Stimulated activated CD8-positive, alpha-beta memory T cell treated with anti-CD3 and anti-CD28 coated beads, Interleukin-4, amount 100 ng/mL, for 1 hour (primary cell): ENCODE results near the gene NYNRIN.
"Not testable (repeated sequence)": the region's sequence is repeated elsewhere in the genome, so short reads cannot be mapped to it uniquely, and the experiment has no call there.

Experiments used
- DNase-seq, 2 donors: peaks; one replicate each; pipeline ENCODE4 v3.0.0-alpha.2; 2020; ENCODE audit warnings: low read depth in 2 of 2, low spot score in 1 of 2

The NYNRIN gene

GRCh38 chr14:24398653-24399446, at the start of gene NYNRIN:
Gene NYNRIN, plus strand, starts transcription at chr14:24399003. Its CDS starts 244 bp downstream, at chr14:24399247.
- no peak for DNase-seq

GRCh38 chr14:24349742-24350141, 49.1 kb upstream of the NYNRIN start:
- no peak for DNase-seq

- no peak for DNase-seq
Observed at GRCh38 chr14:24351517-24351916, 47.3 kb upstream of the NYNRIN start.

- DNase-seq: no peak
Observed at GRCh38 chr14:24353559-24354481, 45.0 kb upstream of the NYNRIN start.

GRCh38 chr14:24354482-24354825, 44.3 kb upstream of the NYNRIN start:
- DNase-seq: not testable (repeated sequence)

GRCh38 chr14:24355009-24355408, 43.8 kb upstream of the NYNRIN start:
- no peak for DNase-seq

- DNase-seq: no peak
Observed at GRCh38 chr14:24356208-24356607, 42.6 kb upstream of the NYNRIN start.

GRCh38 chr14:24360281-24360680, 38.5 kb upstream of the NYNRIN start:
- no peak for DNase-seq

- DNase-seq: no peak
Observed at GRCh38 chr14:24361326-24361725, 37.5 kb upstream of the NYNRIN start.

- no peak for DNase-seq
Observed at GRCh38 chr14:24362241-24362960, 36.4 kb upstream of the NYNRIN start.

GRCh38 chr14:24363401-24363800, 35.4 kb upstream of the NYNRIN start:
- DNase-seq: no peak

- DNase-seq: no peak
Observed at GRCh38 chr14:24364841-24365240, 34.0 kb upstream of the NYNRIN start.

GRCh38 chr14:24365600-24366412, 33.0 kb upstream of the NYNRIN start:
- peak; percentile 15 to 29 for DNase-seq

GRCh38 chr14:24366413-24366720, 32.4 kb upstream of the NYNRIN start:
- no peak for DNase-seq

- no peak for DNase-seq
Observed at GRCh38 chr14:24366721-24367513, 31.9 kb upstream of the NYNRIN start.

GRCh38 chr14:24367514-24368211, 31.1 kb upstream of the NYNRIN start, which contains the start of gene NFATC4:
Gene NFATC4, plus strand, starts transcription at chr14:24368184. Its CDS starts 157 bp downstream, at chr14:24368341.
- DNase-seq: no peak

GRCh38 chr14:24368212-24368561, 30.6 kb upstream of the NYNRIN start:
- no peak for DNase-seq

GRCh38 chr14:24368562-24369252, 30.1 kb upstream of the NYNRIN start:
- no peak for DNase-seq

- no peak for DNase-seq
Observed at GRCh38 chr14:24369463-24369862, 29.3 kb upstream of the NYNRIN start.
